Stimulated activated CD4-positive, alpha-beta T cell treated with anti-CD3 and anti-CD28 coated beads, TNF-alpha, amount 100 ng/mL, for 24 hours (primary cell): ENCODE data around the gene LMAN1L.

Source experiments
- DNase-seq, 3 experiments: peaks; one replicate each; pipeline ENCODE4 v3.0.0-alpha.2; 2020; ENCODE audit warnings: low read depth in 3 of 3

The LMAN1L gene

GRCh38 chr15:74837482-74838136 is 25.0 kb downstream of the LMAN1L start:
- DNase-seq, result no peak

- no peak for DNase-seq
Observed at GRCh38 chr15:74838137-74838516, 25.5 kb downstream of the LMAN1L start.

GRCh38 chr15:74838746-74839525 is 26.3 kb downstream of the LMAN1L start:
- no peak for DNase-seq

- no peak for DNase-seq
Observed at GRCh38 chr15:74839526-74840395, 27.1 kb downstream of the LMAN1L start.

- DNase-seq, result no peak
Observed at GRCh38 chr15:74840851-74841775, 28.5 kb downstream of the LMAN1L start.

- DNase-seq, result no peak
Observed at GRCh38 chr15:74841891-74842373, 29.3 kb downstream of the LMAN1L start.

GRCh38 chr15:74842581-74843444 is 30.2 kb downstream of the LMAN1L start, which contains the start of gene ULK3:
ULK3 (minus strand) TSS chr15:74843156; CDS start chr15:74843105, 51 bp downstream.
- DNase-seq, result peak; percentile 84 to 91 (median 90)

GRCh38 chr15:74843445-74843828 is 30.8 kb downstream of the LMAN1L start:
- DNase-seq, result no peak

- DNase-seq, result no peak
Observed at GRCh38 chr15:74843891-74844299, 31.3 kb downstream of the LMAN1L start.

- no peak for DNase-seq
Observed at GRCh38 chr15:74844319-74845207, 31.9 kb downstream of the LMAN1L start.

- DNase-seq, result peak in 2 of 3 experiments; percentile 32 to 57
Observed at GRCh38 chr15:74845208-74845568, 32.6 kb downstream of the LMAN1L start.

GRCh38 chr15:74845581-74845980 is 32.9 kb downstream of the LMAN1L start:
- DNase-seq, result no peak

GRCh38 chr15:74847432-74847831 is 34.8 kb downstream of the LMAN1L start:
- no peak for DNase-seq

- no peak for DNase-seq
Observed at GRCh38 chr15:74850393-74850792, 37.8 kb downstream of the LMAN1L start.

- no peak for DNase-seq
Observed at GRCh38 chr15:74851960-74852359, 39.3 kb downstream of the LMAN1L start.

GRCh38 chr15:74854453-74855022 is 41.9 kb downstream of the LMAN1L start:
- no peak for DNase-seq

GRCh38 chr15:74855857-74856256 is 43.2 kb downstream of the LMAN1L start:
- DNase-seq, result no peak

GRCh38 chr15:74856537-74856936 is 43.9 kb downstream of the LMAN1L start:
- DNase-seq, result no peak
